Chondrocyte (in vitro differentiated cells): Measurements from ENCODE around the gene GPSM3. TPM values are rescaled to one million over a fixed set of nuclear protein-coding genes. Genes with fewer than 3 reads are reported as not detected.

Experiments used
- DNase-seq: peaks from one replicate; pipeline ENCODE4 v3.0.0; 2021; ENCODE audit warnings: mixed read lengths, low spot score
- H3K27ac Mint-ChIP-seq: one replicate; pipeline ENCODE4 v1.8.0; 2021; ENCODE audit warnings: mild to moderate bottlenecking, moderate library complexity, mixed read lengths; ENCODE audit not compliant: unreplicated experiment
- H3K27me3 Mint-ChIP-seq: 2 replicates; pipeline ENCODE4 v1.8.0; 2021; ENCODE audit warnings: low read depth, mixed read lengths
- H3K36me3 Mint-ChIP-seq: 2 replicates; pipeline ENCODE4 v1.8.0; 2021; ENCODE audit warnings: low read depth, mixed read lengths
- H3K4me1 Mint-ChIP-seq: 2 replicates; pipeline ENCODE4 v1.8.0; 2021; ENCODE audit warnings: low read depth, mild to moderate bottlenecking, mixed read lengths
- H3K4me3 Mint-ChIP-seq: one replicate; pipeline ENCODE4 v1.8.0; 2021; ENCODE audit warnings: mild to moderate bottlenecking, moderate library complexity, mixed read lengths; ENCODE audit not compliant: unreplicated experiment
- H3K9me3 Mint-ChIP-seq: 2 replicates; pipeline ENCODE4 v1.8.0; 2021; ENCODE audit warnings: low read depth, mixed read lengths
- CTCF ChIP-seq: fragments of 200-600 bp; sonication (generic); IDR thresholded peaks from 2 replicates; pipeline ENCODE4 v1.5.0; 2021; ENCODE audit warnings: antibody characterized with exemption, mild to moderate bottlenecking, moderate library complexity
- total RNA-seq: library from RNA; stranded (reverse); gene quantifications from 3 replicates; pipeline ENCODE4 v1.2.1, GENCODE V29; 2021

Gene GPSM3
- total RNA-seq, 1 donor from 2014 or later = 5.6 TPM

- Mint-ChIP-seq H3K36me3 (peaks cover 2% of the 10 kb centered on the region), H3K27ac (peak overlapping the region; percentile 78), H3K4me1 (peaks cover 66% of the 10 kb centered on the region), H3K4me3 (peak overlapping the region; percentile 25), H3K27me3 (no peaks in the 10 kb centered on the region), H3K9me3 (no peaks in the 10 kb centered on the region)
- no peak for TF ChIP-seq CTCF
- DNase-seq = no peak
These were observed 491 bp downstream of the GPSM3 start for GRCh38 chr6:32191696-32192607.

- DNase-seq = no peak
- TF ChIP-seq CTCF = no peak
- Mint-ChIP-seq H3K27ac (peak overlapping the region; percentile 32), H3K9me3 (no peaks in the 10 kb centered on the region), H3K36me3 (peaks cover 6% of the 10 kb centered on the region), H3K4me3 (peak overlapping the region; percentile 19), H3K27me3 (no peaks in the 10 kb centered on the region), H3K4me1 (peaks cover 66% of the 10 kb centered on the region)
These were observed 1.3 kb downstream of the GPSM3 start for GRCh38 chr6:32190911-32191677.

- Mint-ChIP-seq H3K4me1 (peaks cover 72% of the 10 kb centered on the region), H3K27me3 (no peaks in the 10 kb centered on the region), H3K36me3 (peaks cover 10% of the 10 kb centered on the region), H3K4me3 (peak within 1 kb of the TSS; percentile 92), H3K27ac (peak within 1 kb of the TSS; percentile 93), H3K9me3 (no peaks in the 10 kb centered on the region)
- no peak for TF ChIP-seq CTCF
- no peak for DNase-seq
These were observed 2.2 kb downstream of the GPSM3 start, which contains the start of gene PBX2 for GRCh38 chr6:32190054-32190851. TSS of gene PBX2 (minus strand) at chr6:32190202. CDS start at chr6:32189915, 287 bp downstream.

- Mint-ChIP-seq H3K27ac (peak overlapping the region; percentile 93), H3K36me3 (peaks cover 10% of the 10 kb centered on the region), H3K4me1 (peaks cover 66% of the 10 kb centered on the region), H3K27me3 (no peaks in the 10 kb centered on the region), H3K4me3 (peak overlapping the region; percentile 92), H3K9me3 (no peaks in the 10 kb centered on the region)
- TF ChIP-seq CTCF = no peak
- no peak for DNase-seq
These were observed 2.7 kb downstream of the GPSM3 start for GRCh38 chr6:32189742-32190053.
